Neural progenitor cell (in vitro differentiated cells): Measurements from ENCODE around the gene GINS2. TPM values are rescaled to one million over a fixed set of nuclear protein-coding genes. Genes with fewer than 3 reads are reported as not detected.

Source experiments
- DNase-seq: peaks from one replicate; pipeline ENCODE4 v3.0.0-alpha.2; 2016; ENCODE audit warnings: low spot score
- H2AFZ ChIP-seq: fragments of 200-600 bp; sonication (generic); replicated peaks from 2 replicates; pipeline ENCODE4 v1.6.1; 2016; ENCODE audit warnings: antibody characterized with exemption
- H3F3A ChIP-seq: fragments of 200-600 bp; sonication (generic); 2 replicates; pipeline ENCODE4 v1.6.1; 2016; ENCODE audit warnings: antibody characterized with exemption, low read depth
- H3K27ac ChIP-seq: fragments of 200-600 bp; sonication (generic); 2 replicates; pipeline ENCODE4 v1.5.1; 2016; ENCODE audit warnings: mild to moderate bottlenecking
- H3K27me3 ChIP-seq: fragments of 200-600 bp; sonication (generic); 2 replicates; pipeline ENCODE4 v1.6.1; 2016; ENCODE audit warnings: mild to moderate bottlenecking, moderate library complexity
- H3K36me3 ChIP-seq: fragments of 200-600 bp; sonication (generic); 2 replicates; pipeline ENCODE4 v1.5.1; 2016
- H3K4me1 ChIP-seq: fragments of 200-600 bp; sonication (generic); 2 replicates; pipeline ENCODE4 v1.6.1; 2016; ENCODE audit warnings: mixed run types
- H3K4me2 ChIP-seq: fragments of 200-600 bp; sonication (generic); 2 replicates; pipeline ENCODE4 v1.6.1; 2016
- H3K4me3 ChIP-seq: fragments of 200-600 bp; sonication (generic); 2 replicates; pipeline ENCODE4 v1.5.1; 2016
- H3K79me2 ChIP-seq: fragments of 200-600 bp; sonication (generic); 2 replicates; pipeline ENCODE4 v1.6.1; 2016; ENCODE audit warnings: low read depth
- H3K9ac ChIP-seq: fragments of 200-600 bp; sonication (generic); 2 replicates; pipeline ENCODE4 v1.6.1; 2016
- H3K9me3 ChIP-seq: fragments of 200-600 bp; sonication (generic); 2 replicates; pipeline ENCODE4 v1.5.1; 2016; ENCODE audit warnings: low read depth
- H4K20me1 ChIP-seq: fragments of 200-600 bp; sonication (generic); 2 replicates; pipeline ENCODE4 v1.6.1; 2016; ENCODE audit warnings: low read depth
- H3K27ac Mint-ChIP-seq: 3 replicates; pipeline ENCODE4 v1.8.0; 2021; ENCODE audit warnings: mixed read lengths
- H3K27me3 Mint-ChIP-seq: 2 replicates; pipeline ENCODE4 v1.8.0; 2022; ENCODE audit warnings: low read depth, mild to moderate bottlenecking, inconsistent platforms, moderate library complexity, mixed read lengths; ENCODE audit not compliant: insufficient read depth
- H3K36me3 Mint-ChIP-seq: 3 replicates; pipeline ENCODE4 v1.8.0; 2021; ENCODE audit warnings: mixed read lengths
- H3K4me1 Mint-ChIP-seq: 3 replicates; pipeline ENCODE4 v1.8.0; 2021; ENCODE audit warnings: mixed read lengths
- H3K4me3 Mint-ChIP-seq: 3 replicates; pipeline ENCODE4 v1.8.0; 2021; ENCODE audit warnings: mild to moderate bottlenecking, moderate library complexity, mixed read lengths
- H3K9me3 Mint-ChIP-seq: 3 replicates; pipeline ENCODE4 v1.8.0; 2020; ENCODE audit warnings: mixed read lengths
- CTCF ChIP-seq: fragments of 200-600 bp; sonication (generic); IDR thresholded peaks from 2 replicates; pipeline ENCODE4 v1.5.1; 2017; ENCODE audit warnings: antibody characterized with exemption, mild to moderate bottlenecking
- EZH2 ChIP-seq: fragments of 200-600 bp; sonication (generic); IDR thresholded peaks from 2 replicates; pipeline ENCODE4 v1.6.1; 2017; ENCODE audit warnings: antibody characterized with exemption, mild to moderate bottlenecking, moderate library complexity
- EZH2phosphoT487 ChIP-seq: fragments of 200-600 bp; sonication (generic); IDR thresholded peaks from 2 replicates; pipeline ENCODE4 v1.6.1; 2017; ENCODE audit warnings: antibody characterized with exemption
- total RNA-seq: library from RNA; depleted of rRNA; stranded (reverse); fragments of >200 nt; gene quantifications from 2 replicates; pipeline ENCODE4 v1.2.3, GENCODE V29; 2015; ENCODE audit warnings: low replicate concordance

The GINS2 gene
- total RNA-seq, 1 donor from 2014 or later: 47.9 TPM

- peaks cover 3% of the 10 kb centered on the region for H3K4me1 ChIP-seq
- peaks cover 67% of the 10 kb centered on the region for H3K79me2 ChIP-seq
- no peak for DNase-seq
- no peak overlapping the region for H3K27ac ChIP-seq
- no peak overlapping the region for H3K4me3 ChIP-seq
- H4K20me1 ChIP-seq: peaks cover 25% of the 10 kb centered on the region
- Mint-ChIP-seq H3K36me3 (no peaks in the 10 kb centered on the region), H3K9me3 (no peaks in the 10 kb centered on the region), H3K27me3 (peaks cover 2% of the 10 kb centered on the region), H3K4me3 (no peak overlapping the region), H3K4me1 (peaks cover 5% of the 10 kb centered on the region), H3K27ac (no peak overlapping the region)
- TF ChIP-seq EZH2: no peak
- TF ChIP-seq CTCF: no peak
- no peak for TF ChIP-seq EZH2phosphoT487
- H2AFZ ChIP-seq: no peak overlapping the region
- H3K9ac ChIP-seq: no peak overlapping the region
- no peaks in the 10 kb centered on the region for H3K9me3 ChIP-seq
- H3K27me3 ChIP-seq: no peaks in the 10 kb centered on the region
- H3F3A ChIP-seq: no peaks in the 10 kb centered on the region
- H3K4me2 ChIP-seq: no peak overlapping the region
- no peaks in the 10 kb centered on the region for H3K36me3 ChIP-seq
Measured at GRCh38 chr16:85637061-85637807, 51.5 kb downstream of the GINS2 start.

- H3K9ac ChIP-seq: no peak overlapping the region
- no peaks in the 10 kb centered on the region for H3K36me3 Mint-ChIP-seq
- TF ChIP-seq CTCF (no peak), EZH2 (no peak), EZH2phosphoT487 (no peak)
- no peak for DNase-seq
- H3K9me3 Mint-ChIP-seq: no peaks in the 10 kb centered on the region
- no peak overlapping the region for H2AFZ ChIP-seq
- H3K36me3 ChIP-seq: no peaks in the 10 kb centered on the region
- no peaks in the 10 kb centered on the region for H3K9me3 ChIP-seq
- peaks cover 26% of the 10 kb centered on the region for H4K20me1 ChIP-seq
- peaks cover 5% of the 10 kb centered on the region for H3K4me1 Mint-ChIP-seq
- H3K4me3 Mint-ChIP-seq: no peak overlapping the region
- peaks cover 76% of the 10 kb centered on the region for H3K79me2 ChIP-seq
- H3K4me1 ChIP-seq: peaks cover 3% of the 10 kb centered on the region
- no peaks in the 10 kb centered on the region for H3K27me3 ChIP-seq
- H3K27ac Mint-ChIP-seq: no peak overlapping the region
- no peak overlapping the region for H3K4me2 ChIP-seq
- no peak overlapping the region for H3K4me3 ChIP-seq
- H3K27me3 Mint-ChIP-seq: peaks cover 2% of the 10 kb centered on the region
- no peaks in the 10 kb centered on the region for H3F3A ChIP-seq
- no peak overlapping the region for H3K27ac ChIP-seq
Measured at GRCh38 chr16:85636234-85636812, 52.4 kb downstream of the GINS2 start.

DNA sequence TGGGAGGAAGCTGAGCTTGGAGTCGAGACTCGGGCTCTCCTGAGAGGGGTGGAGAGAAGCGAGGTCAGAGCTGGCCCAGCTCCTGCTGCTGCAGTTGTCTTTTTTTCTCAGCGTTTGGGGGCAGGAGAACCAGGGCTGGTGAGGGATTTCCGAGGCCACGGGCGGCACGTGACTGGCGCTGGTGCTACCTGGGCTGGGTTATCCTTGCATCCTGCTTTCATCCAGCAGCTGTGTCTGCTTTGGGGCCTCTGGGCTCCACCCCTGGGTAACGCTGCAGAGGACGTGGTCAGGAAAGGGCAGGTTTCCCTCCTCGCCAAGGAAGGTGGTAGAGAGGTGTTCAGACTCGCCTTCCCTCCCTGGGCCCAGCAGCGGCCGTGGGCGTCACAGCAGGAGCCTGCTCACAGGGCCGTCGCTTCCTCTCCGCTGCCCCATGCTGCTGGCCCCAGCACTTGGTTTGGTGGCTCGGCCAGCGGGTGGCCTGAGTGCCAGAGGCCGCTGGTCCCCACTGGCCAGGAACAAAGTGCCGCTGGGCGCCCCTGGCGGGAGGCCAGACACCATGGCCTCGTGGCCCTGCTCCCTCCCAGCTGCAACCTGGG is 53.1 kb downstream of the GINS2 start:
- Histone ChIP-seq H3K4me2 (no peak overlapping the region), H3K36me3 (no peaks in the 10 kb centered on the region), H3K9ac (no peak overlapping the region), H3F3A (no peaks in the 10 kb centered on the region), H3K4me3 (no peak overlapping the region), H3K27me3 (no peaks in the 10 kb centered on the region), H3K79me2 (peaks cover 76% of the 10 kb centered on the region), H2AFZ (no peak overlapping the region), H3K9me3 (no peaks in the 10 kb centered on the region), H4K20me1 (peaks cover 26% of the 10 kb centered on the region), H3K27ac (no peak overlapping the region), H3K4me1 (peaks cover 3% of the 10 kb centered on the region)
- Mint-ChIP-seq H3K27me3 (peaks cover 4% of the 10 kb centered on the region), H3K4me3 (no peak overlapping the region), H3K4me1 (peaks cover 5% of the 10 kb centered on the region), H3K36me3 (no peaks in the 10 kb centered on the region), H3K27ac (no peak overlapping the region), H3K9me3 (no peaks in the 10 kb centered on the region)
- no peak for DNase-seq
- TF ChIP-seq CTCF (no peak), EZH2phosphoT487 (no peak), EZH2 (no peak)
